Fibroblast of skin of scalp (primary cell): ENCODE measurements around the gene SLC25A42.

Source experiments
- DNase-seq: peaks from one replicate; pipeline ENCODE4 v3.0.0-alpha.2; 2013

The SLC25A42 gene

DNA sequence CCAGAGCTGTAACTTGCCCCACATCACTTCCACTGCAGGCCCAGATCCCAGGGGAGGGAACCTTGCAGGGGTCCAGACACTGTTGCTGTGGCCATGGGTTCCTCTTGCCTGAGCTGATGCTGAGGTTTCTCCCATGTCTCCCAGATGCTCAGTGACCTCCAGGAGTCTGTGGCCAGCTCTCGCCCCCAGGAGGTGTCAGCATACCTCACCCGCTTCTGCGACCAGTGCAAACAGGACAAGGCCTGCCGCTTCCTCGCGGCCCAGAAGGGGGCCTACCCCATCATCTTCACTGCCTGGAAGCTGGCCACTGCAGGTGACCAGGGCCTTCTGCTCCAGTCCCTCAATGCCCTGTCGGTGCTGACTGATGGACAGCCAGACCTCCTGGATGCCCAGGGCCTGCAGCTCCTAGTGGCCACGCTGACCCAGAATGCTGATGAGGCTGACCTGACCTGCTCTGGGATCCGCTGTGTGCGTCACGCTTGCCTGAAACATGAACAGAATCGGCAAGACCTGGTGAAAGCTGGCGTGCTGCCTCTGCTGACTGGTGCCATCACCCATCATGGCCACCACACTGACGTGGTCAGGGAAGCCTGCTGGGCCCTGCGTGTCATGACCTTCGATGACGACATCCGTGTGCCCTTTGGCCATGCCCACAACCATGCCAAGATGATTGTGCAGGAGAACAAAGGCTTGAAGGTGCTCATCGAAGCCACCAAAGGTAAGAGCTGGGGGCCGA lies 12.1 kb upstream of the SLC25A42 start:
- DNase-seq, result no peak

DNA sequence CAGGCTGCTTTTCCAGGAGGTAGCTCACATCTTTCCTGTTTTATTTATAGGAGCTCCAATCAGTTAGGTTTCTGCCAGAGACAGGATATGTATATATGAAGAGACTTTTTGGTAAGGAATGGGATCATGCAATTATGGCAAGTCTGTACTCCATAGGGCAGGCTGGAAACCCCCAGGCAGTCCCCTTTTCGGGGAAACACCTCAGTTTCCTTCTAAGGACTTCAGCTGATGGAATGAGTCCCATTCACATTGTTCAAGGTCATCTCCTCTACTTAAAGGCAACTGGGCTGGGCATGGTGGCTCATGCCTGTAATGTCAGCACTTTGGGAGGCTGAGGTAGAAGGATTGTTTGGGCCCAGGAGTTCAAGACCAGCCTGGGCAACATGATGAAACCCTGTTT lies 10.9 kb upstream of the SLC25A42 start:
- DNase-seq, result no peak

DNA sequence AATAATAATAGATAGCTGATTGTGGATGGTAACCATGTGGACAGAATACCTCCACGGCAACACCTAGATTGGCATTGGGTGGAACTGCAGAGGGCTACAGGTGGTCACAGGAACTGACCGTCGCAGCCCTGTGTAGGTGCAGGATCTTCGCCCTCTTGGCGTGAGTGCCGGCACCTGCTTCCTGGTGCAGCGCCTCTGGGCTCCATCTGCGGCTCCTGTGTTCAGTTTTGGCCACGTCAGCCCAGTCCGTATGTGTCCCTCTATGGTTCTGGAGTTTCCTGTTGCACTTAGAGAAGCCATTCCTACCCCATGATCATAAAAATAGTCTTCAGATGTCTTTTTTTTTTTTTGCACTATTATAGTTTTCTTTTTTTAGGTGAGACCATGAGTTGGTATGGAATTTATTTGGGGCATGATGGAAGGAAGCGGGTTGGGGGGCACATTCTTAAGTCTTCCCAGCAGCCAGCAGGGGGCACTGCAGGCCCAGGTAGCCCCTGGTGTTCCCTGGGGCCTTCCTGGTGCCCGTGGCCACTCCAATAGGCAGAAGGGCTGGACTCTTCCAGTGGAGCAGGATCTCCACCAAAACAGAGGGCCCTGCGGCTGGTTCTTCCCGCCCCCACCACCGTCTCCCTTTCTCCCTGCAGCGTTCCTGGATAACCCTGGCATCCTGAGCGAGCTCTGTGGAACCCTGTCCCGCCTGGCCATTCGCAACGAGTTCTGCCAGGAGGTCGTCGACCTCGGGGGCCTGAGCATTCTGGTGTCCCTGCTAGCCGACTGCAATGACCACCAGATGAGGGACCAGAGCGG lies 10.1 kb upstream of the SLC25A42 start:
- DNase-seq, result peak; percentile 55

DNA sequence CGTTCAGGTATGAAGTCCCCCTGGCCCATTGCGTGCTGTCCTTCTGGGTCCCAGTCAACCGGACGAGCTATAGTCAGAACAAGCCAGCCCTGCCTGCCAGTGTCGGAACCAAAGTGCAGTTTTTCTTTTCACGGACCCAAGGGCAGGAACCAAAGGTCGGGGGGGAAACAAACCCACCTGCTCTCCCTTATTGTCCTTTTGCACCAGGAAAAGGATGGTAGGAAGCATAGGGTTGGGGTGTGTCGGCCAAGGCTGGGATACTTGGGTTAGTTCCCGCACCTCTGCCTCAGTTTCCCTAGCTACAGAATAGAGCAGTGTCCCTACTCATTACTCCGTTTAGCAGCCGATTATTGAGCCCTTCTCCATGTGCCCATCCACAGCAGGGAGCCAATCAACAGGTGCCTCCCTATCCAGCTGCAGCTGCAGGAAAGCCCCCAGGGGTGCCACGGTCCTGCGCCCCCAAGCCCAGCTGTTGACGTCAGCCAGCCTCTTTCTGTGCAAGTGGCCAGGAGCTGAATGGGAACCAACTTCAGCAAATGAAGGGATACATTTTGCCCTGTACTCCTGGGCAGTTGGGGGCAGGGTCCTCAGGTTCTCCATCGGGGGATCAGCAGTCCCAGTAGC lies 9.4 kb upstream of the SLC25A42 start:
- no peak for DNase-seq

DNA sequence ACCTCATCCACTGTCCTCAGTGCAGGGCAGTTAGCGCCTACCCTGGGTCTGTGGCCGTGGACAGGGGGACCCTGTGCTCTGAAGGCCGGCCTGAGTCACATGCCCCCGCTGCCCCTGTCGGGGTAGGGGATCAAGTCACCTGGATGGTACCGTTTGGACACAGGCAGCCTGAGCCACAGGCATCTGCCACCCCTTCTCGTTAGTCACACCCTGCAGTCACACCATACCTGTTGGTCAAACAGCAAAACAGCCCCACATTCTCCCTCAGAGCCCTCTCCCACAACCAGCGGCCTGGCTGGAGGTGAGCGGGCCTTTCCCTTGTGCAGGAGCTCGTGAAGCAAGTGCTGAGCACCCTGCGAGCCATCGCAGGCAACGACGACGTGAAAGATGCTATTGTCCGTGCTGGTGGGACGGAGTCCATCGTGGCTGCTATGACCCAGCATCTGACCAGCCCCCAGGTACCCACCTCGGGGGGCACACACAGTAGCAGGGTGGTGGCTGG lies 8.8 kb upstream of the SLC25A42 start:
- DNase-seq, result no peak

DNA sequence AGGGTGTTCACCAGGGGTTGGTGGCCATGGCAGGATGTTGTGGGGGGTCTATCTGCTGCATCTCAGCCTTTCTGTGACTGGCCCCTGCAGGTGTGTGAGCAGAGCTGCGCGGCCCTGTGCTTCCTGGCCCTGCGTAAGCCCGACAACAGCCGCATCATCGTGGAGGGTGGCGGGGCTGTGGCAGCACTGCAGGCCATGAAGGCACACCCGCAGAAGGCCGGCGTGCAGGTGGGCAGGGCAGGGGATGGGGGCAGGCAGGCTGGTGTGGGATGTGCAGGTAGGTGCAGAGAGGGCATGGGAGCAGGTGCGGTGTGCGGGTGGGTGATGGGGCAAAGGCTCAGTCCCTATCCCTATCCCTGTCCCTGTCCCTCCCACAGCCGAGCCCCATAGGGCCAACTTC lies 8.1 kb upstream of the SLC25A42 start:
- no peak for DNase-seq

DNA sequence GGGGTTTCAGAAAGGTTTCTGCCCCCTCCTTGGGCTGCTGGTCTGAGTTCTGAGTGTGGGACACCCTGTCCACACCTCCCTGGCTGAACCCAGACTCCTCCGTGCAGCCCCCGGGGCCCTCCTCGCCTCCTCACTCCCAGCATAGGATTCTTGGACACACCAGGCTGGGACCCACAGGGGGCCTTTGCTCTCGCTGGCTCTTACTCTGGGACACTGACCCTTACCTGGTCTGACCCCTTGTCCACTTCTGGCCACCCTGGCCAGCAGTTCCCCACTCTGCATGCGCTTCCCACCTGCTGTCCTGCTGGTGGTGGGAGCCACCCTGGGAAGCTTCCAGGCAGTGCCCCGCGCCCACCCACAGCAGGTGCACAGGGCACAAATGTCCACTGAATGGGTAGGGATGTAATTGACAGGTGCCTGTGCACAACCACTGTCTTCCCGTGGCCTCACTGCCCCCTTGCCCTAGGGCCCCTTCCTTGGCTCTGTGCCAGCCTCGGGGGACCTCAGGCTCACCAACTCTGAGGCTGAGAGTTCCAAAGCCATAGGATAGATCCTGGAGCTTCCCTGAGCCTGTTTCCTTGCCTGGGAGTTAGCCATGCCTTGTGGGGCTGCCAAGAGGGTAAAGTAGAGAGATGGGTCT lies 7.0 kb upstream of the SLC25A42 start:
- no peak for DNase-seq

DNA sequence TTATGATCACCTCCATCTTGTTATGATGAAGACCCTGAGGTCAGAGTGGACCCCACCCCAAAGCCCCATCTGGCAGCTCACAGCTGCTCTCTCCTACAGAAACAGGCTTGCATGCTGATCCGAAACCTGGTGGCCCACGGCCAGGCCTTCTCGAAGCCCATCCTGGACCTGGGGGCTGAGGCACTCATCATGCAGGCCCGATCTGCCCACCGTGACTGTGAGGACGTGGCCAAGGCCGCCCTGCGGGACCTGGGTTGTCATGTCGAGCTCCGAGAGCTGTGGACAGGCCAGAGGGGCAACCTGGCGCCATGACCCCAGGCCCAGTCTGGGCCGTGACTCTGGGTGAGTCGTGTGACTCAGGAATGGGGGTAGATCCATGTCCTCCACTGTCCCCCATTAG lies 6.5 kb upstream of the SLC25A42 start:
- no peak for DNase-seq

DNA sequence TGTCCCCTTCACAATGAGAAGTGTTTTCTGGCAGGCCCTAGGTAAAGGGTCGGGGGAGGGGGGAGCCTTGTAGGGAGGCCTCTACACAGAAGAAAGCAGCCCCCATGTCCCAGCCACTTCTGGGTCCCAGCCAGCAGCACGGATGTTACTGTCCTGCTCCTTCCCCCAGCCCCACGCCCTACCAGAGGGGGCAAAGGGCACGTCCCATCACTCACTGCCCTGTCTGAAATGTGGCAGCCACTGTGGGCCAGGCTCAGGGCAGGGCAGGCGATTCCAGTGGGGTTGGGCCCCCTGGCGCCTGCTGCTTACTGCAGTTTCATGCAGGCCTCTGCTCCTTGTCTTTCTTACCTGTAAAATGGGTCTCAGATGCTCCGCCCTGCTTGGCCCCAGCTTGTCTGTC lies 6.1 kb upstream of the SLC25A42 start:
- no peak for DNase-seq

DNA sequence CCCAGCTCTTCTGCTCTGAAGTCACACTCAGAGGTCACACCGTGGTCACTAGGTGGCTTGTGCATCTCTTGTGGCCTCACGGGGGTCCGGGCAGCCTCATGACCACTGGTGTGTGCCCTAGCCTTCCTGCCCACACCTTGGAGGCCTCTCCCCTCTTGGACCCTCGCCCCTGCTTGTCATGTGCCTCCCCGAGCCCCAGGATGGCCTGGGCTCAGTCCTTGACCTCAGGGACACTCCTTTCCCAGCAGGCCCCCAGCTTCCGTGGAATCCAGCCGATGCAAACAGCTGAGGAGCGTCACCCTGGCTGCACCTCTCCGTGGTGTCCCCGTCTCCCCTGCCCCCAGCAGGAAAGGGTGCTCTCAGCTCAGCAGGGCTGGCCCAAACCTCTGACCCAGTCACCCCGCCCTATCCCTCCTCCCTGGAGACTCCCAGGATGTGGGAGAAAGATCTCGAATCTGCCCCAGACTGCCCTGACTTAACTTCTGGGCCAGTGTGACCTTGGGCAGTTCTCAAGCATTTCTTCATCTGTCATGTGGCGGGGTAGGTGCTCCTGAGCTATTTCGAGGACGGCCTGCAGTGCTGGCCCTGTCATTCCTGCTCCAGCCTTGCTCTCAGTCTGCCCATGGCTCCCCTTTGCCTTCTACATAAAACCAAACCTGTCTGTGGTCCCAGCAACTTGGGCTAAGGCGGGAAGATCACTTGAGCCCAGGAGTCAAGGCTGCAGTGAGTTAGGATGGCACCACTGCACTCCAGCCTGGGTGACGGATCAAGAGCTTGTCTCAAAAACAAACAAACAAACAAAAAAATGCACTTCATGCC lies 4.6 kb upstream of the SLC25A42 start:
- no peak for DNase-seq

DNA sequence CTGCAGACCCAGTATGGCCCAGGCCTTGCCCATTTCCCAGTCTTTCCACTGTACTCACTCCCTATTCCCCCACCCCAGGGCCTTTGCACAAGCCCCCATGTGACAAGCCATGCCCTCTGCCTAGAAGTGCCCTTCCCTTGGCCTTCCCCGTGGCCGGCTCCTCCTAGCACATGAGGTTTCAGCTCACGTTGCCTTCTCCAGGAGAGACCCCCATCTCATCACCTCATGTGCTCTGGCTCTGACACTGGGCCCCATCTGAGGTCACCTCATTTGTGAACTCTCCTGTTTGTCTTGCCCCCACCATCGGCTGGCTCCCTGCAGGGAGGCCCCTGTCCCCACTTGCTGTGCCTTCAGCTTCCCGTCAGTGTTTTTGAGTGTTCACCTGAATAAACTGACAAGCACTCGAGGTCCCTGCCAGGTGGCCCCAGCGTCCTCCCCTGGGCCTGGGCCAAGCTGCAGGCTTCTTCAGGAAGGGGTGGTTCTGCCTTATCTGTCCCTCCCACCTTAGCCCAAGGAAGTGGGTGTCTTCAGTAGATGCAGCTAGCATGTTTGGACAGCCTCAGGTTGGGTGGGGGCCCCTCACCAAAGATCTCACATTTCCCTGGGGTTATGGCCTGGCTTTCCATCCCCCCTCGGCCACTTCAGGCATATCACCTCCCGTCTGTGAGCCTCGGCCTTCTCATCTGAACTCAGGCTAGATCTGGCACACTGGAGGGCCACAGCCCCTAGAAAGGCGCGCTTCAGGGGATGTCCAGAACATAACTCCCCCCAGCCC lies 3.8 kb upstream of the SLC25A42 start:
- no peak for DNase-seq

DNA sequence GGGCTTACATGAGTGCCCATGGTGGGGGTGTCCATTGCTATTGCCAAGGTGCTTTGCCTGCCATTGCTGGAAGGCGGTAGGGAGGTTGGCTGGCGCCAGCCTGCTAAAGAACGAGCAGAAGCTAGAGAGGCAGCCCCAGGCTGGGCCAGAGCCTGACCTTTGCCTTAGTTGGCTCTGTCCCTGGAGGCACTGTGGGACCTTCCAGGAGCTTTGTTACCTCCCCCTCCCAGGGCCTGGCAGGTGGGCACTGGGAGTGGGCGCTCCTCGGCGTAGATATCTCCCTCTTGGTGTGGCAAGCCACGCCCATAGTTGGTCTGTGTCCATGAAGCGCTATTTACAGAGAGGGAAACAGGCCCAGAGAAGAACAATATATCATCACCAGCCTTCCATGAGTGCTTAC lies 2.3 kb upstream of the SLC25A42 start:
- no peak for DNase-seq

DNA sequence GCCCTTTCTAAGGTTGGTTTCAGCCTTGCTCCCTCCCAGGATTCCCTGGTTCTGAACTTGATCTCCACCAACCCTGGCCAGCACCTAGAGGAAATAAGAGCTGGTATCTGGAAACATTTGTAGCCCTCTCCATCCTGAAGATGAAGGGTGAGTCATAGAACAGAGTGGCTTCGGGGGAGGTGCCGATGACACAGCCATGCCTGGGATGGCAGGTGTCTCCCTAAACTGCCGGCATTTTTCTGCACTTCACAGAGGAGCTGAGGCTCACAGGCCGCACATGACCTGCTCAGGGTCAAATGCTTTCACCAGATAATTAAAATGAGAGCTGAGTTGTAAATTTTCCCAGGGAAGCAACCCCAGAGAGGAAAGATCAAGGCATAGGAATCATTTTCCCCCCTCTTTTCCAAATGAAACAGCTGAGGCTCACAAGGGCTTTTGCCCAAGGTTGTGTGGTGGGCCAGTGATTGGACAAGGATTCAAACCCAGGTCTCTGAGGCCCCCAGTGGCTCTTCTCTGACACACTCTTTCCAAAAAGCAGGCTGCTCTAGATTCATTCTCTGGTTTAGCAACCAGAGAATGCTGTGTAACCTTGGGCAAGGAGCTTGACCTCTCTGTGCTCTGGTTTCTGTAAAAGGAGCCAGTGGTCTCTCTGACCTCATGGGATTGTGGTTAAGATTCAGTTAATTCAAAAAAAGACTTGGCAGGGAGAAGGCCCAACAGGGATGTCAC lies 1.2 kb upstream of the SLC25A42 start:
- DNase-seq, result peak; percentile 22

DNA sequence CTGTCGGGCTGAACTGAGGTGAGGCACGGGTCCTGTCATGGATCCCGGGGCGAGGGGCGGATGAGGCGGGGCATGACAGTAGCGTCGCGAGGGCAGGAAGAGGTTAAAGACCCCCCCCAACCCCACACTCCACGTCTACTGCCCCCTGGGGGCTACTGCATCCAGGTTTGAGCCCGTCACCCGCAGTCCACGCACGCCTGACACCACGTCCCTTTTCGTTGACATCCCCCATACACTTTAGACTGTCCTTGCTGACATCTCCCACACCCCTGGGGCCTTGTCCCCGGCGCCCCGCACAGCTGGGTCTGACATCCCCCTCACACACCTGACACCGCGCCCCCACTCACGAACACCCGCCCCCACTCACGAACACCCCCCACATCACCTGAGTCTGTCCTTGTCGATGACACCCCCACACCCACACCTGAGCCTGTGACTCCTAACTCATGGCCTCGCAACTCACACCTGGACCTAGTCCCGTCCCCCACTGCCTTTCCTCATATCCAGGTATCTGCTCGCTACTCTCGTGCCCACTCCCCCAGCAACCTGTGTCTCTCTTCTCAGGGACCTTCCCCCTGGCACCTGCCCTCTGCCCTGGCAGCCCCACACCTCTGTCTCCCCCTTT lies 416 bp downstream of the SLC25A42 start:
- no peak for DNase-seq

DNA sequence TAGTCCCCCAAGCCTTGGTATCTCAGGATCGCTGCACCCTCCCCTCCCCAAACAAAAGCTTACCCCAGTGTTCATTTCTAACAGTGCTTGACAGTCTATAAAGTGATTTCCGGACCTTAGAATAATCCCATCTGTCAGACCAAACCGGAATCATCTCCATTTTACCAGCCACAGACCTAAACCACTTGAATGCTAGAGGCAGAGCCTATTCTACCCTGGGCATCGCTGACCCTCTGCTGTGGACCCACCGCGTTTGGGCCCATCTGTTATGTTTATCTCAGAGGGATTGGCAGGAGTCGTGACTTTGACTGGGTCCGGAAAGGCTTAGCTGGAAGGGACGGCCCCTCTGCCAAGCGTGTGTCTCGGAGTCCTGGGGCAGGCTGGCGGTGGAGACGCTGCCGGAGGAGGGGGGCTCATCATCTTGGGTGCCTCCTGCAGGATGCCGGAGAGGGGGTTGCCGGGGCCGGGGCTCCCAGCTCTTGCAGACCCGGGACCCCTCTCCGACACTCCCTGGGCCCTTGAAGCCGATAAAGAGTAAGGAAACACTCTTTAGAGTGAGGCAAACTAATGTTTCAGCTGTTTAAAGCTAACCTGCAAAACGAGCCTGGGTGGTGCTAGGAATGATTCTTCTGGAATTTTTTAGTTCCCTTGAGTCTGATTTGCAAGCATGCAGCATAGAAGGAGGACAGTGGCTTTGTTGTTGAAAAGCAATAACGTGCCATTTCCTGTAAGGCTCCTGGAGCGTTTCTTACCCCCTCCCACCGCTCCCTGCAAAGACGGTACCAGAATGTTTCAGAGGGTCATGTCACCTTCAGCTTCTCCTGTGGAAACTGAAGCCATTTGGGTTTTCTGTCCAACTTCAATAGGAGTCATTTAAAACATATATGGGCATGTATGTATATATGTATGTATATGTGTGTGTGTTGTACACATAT lies 1.3 kb downstream of the SLC25A42 start:
- no peak for DNase-seq

DNA sequence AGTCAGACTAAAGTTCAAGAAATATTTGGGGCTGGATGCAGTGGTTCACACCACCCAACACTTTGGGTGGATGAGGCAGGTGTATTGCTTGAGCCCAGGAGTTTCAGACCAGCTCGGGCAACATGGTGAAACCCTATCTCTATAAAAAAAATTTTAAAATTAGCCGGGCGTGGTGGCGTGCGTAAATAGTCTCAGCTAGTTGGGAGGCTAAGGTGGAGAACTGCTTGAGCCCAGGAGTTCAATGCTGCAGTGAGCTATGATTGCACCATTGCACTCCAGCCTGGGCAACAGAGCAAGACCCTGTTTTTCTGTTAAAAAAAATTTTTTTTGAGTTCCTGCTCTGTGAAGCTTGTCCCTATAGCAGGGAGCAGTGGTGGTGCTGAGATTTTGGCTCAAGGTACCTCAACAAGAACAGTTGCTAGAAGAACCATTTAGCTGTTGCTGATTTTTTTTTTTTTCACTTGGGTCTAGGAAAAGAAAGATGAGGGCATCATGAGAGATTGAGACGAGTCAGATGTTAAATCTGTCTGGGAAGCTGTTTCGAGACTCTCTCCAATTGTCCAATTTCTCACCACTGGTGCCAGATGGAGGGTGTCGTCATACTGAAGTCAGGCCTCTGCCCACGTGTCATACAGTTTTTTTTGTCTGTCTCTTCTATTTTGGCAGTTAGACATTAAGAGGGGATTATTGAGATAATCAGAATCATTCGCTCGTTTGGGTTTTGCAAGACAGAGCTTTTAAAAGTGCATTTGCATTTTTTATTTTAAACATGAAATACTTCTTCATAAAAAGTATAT lies 3.7 kb downstream of the SLC25A42 start:
- DNase-seq, result no peak

DNA sequence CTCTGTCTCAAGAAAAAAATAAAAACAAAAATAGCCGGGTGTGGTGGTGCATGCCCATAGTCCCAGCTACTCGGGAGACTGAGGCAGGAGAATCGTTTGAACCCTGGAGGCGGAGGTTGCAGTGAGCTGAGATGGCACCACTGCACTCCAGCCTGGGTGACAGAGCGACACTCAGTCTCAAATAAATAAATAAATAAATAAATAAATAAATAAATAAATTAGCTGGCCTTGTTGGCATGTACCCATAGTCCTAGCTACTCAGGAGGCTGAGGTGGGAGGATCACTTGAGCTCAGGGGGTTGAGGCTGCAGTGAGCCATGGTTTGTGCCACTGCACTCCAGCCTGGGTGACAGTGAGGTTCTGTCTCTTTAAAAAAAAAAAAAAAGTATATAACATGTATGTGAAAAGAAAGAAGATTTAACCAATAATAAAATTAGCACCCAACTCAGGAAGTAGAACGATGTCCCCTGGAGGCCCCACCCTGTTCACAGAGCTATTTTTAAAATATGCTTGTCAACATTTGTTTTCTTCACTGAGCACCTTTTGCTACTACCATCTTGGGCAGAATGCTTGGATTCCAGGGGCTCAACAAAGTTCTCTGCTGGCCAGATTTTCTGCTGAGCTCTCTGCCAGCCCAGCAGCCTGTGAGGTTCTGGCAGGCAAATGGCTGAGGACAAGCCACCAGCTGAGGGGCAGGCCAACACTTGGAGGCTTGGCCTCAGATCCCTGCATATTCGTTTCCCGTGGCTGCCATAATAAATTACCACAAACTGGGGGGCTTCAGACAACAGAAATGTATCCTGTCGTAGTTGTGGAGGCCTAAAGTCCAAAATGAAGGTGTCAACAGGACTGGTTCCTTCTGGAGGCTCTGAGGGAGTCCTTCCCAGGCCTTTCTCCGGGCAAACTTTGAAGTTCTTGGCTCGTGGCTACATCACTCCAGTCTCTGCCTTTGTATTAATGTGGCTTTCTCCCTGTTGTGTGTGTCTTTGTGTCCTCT lies 5.2 kb downstream of the SLC25A42 start:
- no peak for DNase-seq
